Stimulated activated CD8-positive, alpha-beta memory T cell treated with anti-CD3 and anti-CD28 coated beads, Interleukin-15, amount 100 ng/mL, for 1 hour (primary cell): ENCODE measurements around the gene SPRR3.
"Not testable (repeated sequence)": the region's sequence is repeated elsewhere in the genome, so short reads cannot be mapped to it uniquely, and the experiment has no call there.

Experiments used
- DNase-seq: peaks from one replicate; pipeline ENCODE4 v3.0.0-alpha.2; 2020; ENCODE audit warnings: low read depth

Gene SPRR3

GRCh38 chr1:152983743-152984142, 17.8 kb upstream of the SPRR3 start, which contains the start of gene SPRR1A:
Gene SPRR1A, plus strand, starts transcription at chr1:152984081. Its CDS starts 1,150 bp downstream, at chr1:152985231.
- no peak for DNase-seq

GRCh38 chr1:152986578-152986977, 15.0 kb upstream of the SPRR3 start:
- no peak for DNase-seq

GRCh38 chr1:152993186-152993585, 8.4 kb upstream of the SPRR3 start:
- DNase-seq, result no peak

- DNase-seq, result no peak
Measured at GRCh38 chr1:152995842-152996241, 5.7 kb upstream of the SPRR3 start.

GRCh38 chr1:152996633-152997400, 4.7 kb upstream of the SPRR3 start:
- no peak for DNase-seq

GRCh38 chr1:152997901-152998300, 3.6 kb upstream of the SPRR3 start:
- DNase-seq, result no peak

- no peak for DNase-seq
Measured at GRCh38 chr1:152998476-152998875, 3.1 kb upstream of the SPRR3 start.

GRCh38 chr1:152999818-153000217, 1.7 kb upstream of the SPRR3 start:
- DNase-seq, result no peak

- no peak for DNase-seq
Measured at GRCh38 chr1:153000294-153000693, 1.3 kb upstream of the SPRR3 start.

GRCh38 chr1:153011235-153011758, 9.7 kb downstream of the SPRR3 start:
- not testable (repeated sequence) for DNase-seq

GRCh38 chr1:153021829-153022228, 20.3 kb downstream of the SPRR3 start:
- DNase-seq, result not testable (repeated sequence)

- not testable (repeated sequence) for DNase-seq
Measured at GRCh38 chr1:153022340-153022739, 20.8 kb downstream of the SPRR3 start.

- DNase-seq, result no peak
Measured at GRCh38 chr1:153023109-153023508, 21.6 kb downstream of the SPRR3 start.

GRCh38 chr1:153024413-153024812, 22.9 kb downstream of the SPRR3 start:
- DNase-seq, result no peak

GRCh38 chr1:153025797-153026196, 24.2 kb downstream of the SPRR3 start:
- no peak for DNase-seq

GRCh38 chr1:153028766-153029165, 27.2 kb downstream of the SPRR3 start:
- no peak for DNase-seq

GRCh38 chr1:153030895-153031294, 29.3 kb downstream of the SPRR3 start, which contains the start of gene SPRR1B:
Gene SPRR1B, plus strand, starts transcription at chr1:153031203. Its CDS starts 1,143 bp downstream, at chr1:153032346.
- DNase-seq, result no peak

GRCh38 chr1:153032073-153032472, 30.5 kb downstream of the SPRR3 start:
- DNase-seq, result no peak

- DNase-seq, result no peak
Measured at GRCh38 chr1:153032677-153033308, 31.2 kb downstream of the SPRR3 start.

- DNase-seq, result no peak
Measured at GRCh38 chr1:153035211-153035610, 33.7 kb downstream of the SPRR3 start.

GRCh38 chr1:153040950-153041631, 39.5 kb downstream of the SPRR3 start, which contains the start of gene SPRR2D:
Gene SPRR2D, minus strand, starts transcription at chr1:153041120. Its CDS starts 774 bp downstream, at chr1:153040346.
- no peak for DNase-seq

GRCh38 chr1:153049211-153049610, 47.7 kb downstream of the SPRR3 start:
- no peak for DNase-seq
